Islet of Langerhans (tissue), 1 donor: ENCODE results near the gene FHOD1.

ENCODE experiments used
- FAIRE-seq: peaks from one replicate; lab custom pipeline; 2011; peaks lifted over from hg19 to GRCh38; lab: Jason Lieb, UNC

Gene FHOD1

GRCh38 chr16:67248401-67249177 is 1.3 kb upstream of the FHOD1 start, which contains the start of gene SLC9A5:
SLC9A5 (plus strand) TSS chr16:67248979; CDS start chr16:67249015, 36 bp downstream.
- FAIRE-seq: no peak

DNA sequence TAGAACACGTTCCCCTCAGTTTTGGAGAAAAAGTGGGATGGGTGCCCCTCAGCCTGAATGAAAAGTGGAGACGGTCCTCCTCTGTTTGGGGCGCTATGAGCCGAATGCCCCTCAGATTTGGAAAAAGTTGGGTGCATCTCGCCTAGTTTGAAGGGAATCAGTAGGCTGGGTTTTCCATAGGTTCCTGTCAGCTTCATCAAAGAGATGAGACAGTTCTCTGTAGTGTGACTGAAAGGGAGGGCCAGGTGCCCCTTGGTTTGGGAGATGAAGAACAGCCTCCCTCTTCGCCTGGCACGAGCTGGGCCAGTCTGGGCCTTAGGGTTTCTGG is 756 bp upstream of the FHOD1 start:
- FAIRE-seq: no peak

- no peak for FAIRE-seq
These were observed 507 bp downstream of the FHOD1 start for GRCh38 chr16:67246756-67247191.

GRCh38 chr16:67246081-67246755 is 1.1 kb downstream of the FHOD1 start:
- FAIRE-seq: no peak

DNA sequence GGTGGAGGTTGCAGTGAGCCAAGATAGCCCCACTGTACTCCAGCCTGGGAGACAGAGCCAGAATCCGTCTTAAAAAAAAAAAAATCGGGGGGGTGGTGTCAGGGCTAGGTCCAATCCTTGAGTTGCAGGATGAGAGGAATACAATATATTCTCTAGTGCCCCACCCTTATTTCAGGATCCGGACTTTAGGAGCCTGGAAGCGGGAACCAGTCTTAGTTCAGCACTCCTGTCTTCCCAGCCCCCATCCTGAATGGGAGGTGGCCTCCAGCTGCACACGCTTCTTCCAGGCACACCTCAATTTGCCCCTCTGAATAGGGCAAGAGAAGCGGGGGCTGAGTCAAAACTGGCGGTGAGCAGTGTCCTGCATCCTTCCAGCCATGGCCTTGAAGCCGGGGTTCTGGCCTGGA is 1.6 kb downstream of the FHOD1 start:
- FAIRE-seq: no peak

GRCh38 chr16:67245186-67245585 is 2.1 kb downstream of the FHOD1 start:
- FAIRE-seq: no peak

GRCh38 chr16:67244387-67245185 is 2.7 kb downstream of the FHOD1 start:
- no peak for FAIRE-seq

- no peak for FAIRE-seq
These were observed 3.8 kb downstream of the FHOD1 start for GRCh38 chr16:67243481-67243880.

DNA sequence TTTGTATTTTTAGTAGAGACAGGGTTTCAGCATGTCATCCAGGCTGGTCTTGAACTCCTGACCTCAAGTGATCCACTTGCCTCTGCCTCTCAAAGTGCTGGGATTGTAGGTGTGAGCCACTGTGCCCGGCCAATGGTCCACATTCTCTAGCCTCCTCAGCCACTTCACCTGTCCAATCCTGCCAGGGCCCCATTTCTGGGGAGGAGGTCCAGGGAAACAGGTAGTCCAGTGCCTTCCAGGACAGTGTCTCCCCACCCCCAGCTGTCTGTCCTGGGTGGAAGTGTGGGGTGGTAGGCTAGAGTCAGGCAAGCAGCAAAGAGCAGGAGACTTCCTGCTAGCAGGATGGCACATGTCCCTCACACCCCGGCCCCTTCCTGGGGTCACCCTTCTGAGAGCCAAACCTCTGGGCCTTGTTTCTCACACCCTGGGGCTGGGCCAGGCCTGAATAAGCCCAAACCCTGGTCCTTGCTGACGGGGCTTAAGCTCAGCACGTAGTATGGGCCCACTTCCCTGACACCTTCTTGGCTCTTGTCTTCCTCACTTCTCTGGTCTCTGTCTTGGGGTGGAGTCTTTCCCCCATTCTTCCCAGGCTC is 5.0 kb downstream of the FHOD1 start:
- FAIRE-seq: no peak

DNA sequence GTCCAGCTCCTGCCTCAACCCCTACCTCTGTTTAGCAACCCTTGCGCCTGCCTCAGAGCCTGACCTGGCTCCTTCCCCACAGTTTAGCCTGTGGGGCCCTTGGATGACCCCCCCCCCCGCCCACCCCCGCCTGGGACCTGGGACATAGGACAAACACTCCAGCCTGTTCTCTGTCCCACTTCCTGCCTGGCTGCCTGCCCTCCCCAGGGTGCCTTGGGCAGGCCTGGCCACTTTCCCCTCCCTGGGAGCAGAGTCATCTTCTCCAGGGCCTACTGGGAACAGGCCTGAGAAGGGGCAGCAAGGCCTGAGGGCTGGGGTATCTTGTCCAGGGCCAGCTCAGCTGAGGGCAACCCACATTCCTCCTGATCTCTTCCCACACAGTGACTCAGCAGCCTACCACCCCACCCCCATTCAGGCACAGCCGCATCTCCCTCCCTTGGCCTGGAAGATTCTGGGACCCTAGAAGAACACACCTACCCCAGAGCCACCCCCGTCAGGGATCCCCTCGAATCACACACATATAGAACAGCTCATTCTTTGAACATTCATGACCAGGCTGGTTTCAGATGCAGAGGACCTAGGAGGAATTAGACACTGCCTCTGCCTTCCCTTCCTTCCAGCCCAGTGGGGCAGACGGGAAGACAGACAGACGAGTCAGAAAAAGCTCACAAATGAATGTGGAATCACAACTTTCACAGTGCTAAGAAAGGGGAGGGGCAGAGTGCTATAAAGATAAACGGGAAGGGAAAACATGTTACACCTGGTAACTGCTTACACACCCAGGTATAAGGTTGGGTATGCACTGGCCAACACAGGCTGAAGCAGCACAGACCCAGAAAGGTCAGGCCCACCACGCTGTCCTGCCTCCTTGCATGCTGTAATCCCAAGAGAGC is 6.0 kb downstream of the FHOD1 start:
- FAIRE-seq: no peak

GRCh38 chr16:67240506-67240905 is 6.8 kb downstream of the FHOD1 start:
- FAIRE-seq: no peak

DNA sequence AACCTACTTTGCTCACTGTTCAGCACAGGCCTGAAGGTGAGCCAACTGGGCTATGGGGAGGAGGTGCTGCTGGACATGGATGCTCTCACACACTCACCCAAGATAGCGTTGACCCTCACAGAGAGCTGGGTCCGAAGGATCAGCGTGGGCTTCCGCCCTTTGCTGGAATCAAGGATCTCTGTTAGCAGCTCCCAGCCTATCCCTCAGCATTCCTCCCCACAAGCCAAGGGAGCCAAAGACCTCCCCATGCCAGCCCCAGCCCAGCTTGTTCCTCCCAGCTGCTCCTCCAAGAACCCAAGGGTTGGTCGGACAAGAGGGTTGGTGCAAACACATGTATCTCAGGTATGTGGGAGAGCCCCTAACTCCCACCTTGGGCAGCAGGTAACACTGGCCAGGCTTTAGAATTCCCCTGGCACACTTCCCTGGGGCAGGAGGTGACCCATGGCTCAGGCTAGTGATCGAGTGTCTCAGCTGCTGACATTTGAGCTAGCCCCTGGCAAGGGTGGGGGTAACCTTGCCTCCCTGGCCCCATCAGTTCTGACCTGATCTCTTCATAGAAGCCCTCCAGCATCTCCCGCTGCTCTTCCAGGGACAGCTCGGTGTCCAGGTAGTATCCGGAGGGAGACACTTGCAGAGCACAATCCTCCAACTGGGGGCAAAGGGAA is 8.3 kb downstream of the FHOD1 start:
- FAIRE-seq: no peak

DNA sequence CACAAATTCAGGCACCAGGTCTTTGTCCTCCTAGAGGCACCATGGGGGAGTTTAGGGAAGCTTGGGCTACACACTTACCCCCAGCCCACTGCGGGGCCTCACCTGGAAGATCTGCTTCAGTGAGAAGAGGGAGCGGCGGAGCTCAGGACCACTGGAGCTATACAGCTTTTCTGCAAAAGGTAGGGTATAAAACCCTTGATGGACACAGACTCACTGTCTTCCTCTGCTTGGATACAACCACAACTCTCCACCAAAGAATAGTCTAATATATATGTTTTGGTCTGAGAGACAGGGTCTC is 9.1 kb downstream of the FHOD1 start:
- no peak for FAIRE-seq

GRCh38 chr16:67237396-67238277 is 9.6 kb downstream of the FHOD1 start:
- no peak for FAIRE-seq

GRCh38 chr16:67236563-67237395 is 10.5 kb downstream of the FHOD1 start:
- FAIRE-seq: no peak

- no peak for FAIRE-seq
These were observed 11.3 kb downstream of the FHOD1 start for GRCh38 chr16:67235816-67236562.

GRCh38 chr16:67234180-67234597 is 13.1 kb downstream of the FHOD1 start:
- FAIRE-seq: no peak

- FAIRE-seq: no peak
These were observed 13.7 kb downstream of the FHOD1 start for GRCh38 chr16:67233596-67233995.
